ENCODE results near the gene MRPS17.
"Not testable (repeated sequence)": the region's sequence is repeated elsewhere in the genome, so short reads cannot be mapped to it uniquely, and the experiment has no call there.

Gene MRPS17

GRCh38 chr7:55951637-55952351 lies at the start of gene MRPS17:
Gene MRPS17 (plus strand): TSS chr7:55951877. CDS start chr7:55953196, 1,319 bp downstream.
- peak; percentile 90 for DNase-seq

GRCh38 chr7:55903985-55904759 lies 47.5 kb upstream of the MRPS17 start:
- DNase-seq: no peak

GRCh38 chr7:55912748-55913158 lies 38.9 kb upstream of the MRPS17 start:
- no peak for DNase-seq

- DNase-seq: no peak
Measured at GRCh38 chr7:55917771-55918170, 33.9 kb upstream of the MRPS17 start.

GRCh38 chr7:55928006-55928767 lies 23.5 kb upstream of the MRPS17 start:
- no peak for DNase-seq

- DNase-seq: no peak
Measured at GRCh38 chr7:55931421-55932151, 20.1 kb upstream of the MRPS17 start.

- no peak for DNase-seq
Measured at GRCh38 chr7:55939514-55940123, 12.1 kb upstream of the MRPS17 start.

- DNase-seq: no peak
Measured at GRCh38 chr7:55946545-55946944, 5.1 kb upstream of the MRPS17 start.

GRCh38 chr7:55952352-55952671 lies 635 bp downstream of the MRPS17 start:
- DNase-seq: not testable (repeated sequence)

GRCh38 chr7:55953707-55954475 lies 2.2 kb downstream of the MRPS17 start:
- DNase-seq: no peak

GRCh38 chr7:55957190-55957589 lies 5.5 kb downstream of the MRPS17 start:
- no peak for DNase-seq

GRCh38 chr7:55962014-55962413 lies 10.3 kb downstream of the MRPS17 start:
- no peak for DNase-seq

GRCh38 chr7:55963584-55964168 lies 12.0 kb downstream of the MRPS17 start:
- DNase-seq: no peak

- DNase-seq: peak; percentile 80
Measured at GRCh38 chr7:55964261-55965099, 12.8 kb downstream of the MRPS17 start, which contains the start of gene NIPSNAP2. Gene NIPSNAP2 (plus strand): TSS chr7:55964585. CDS start chr7:55964610, 25 bp downstream.

GRCh38 chr7:55965100-55965470 lies 13.4 kb downstream of the MRPS17 start:
- no peak for DNase-seq

- no peak for DNase-seq
Measured at GRCh38 chr7:55965805-55966421, 14.2 kb downstream of the MRPS17 start.

- DNase-seq: no peak
Measured at GRCh38 chr7:55966851-55967250, 15.2 kb downstream of the MRPS17 start.

- DNase-seq: no peak
Measured at GRCh38 chr7:55969391-55969790, 17.7 kb downstream of the MRPS17 start.

GRCh38 chr7:55970561-55970960 lies 18.9 kb downstream of the MRPS17 start:
- no peak for DNase-seq

- no peak for DNase-seq
Measured at GRCh38 chr7:55970978-55971377, 19.3 kb downstream of the MRPS17 start.

Data from activated CD4-positive, CD25-positive, alpha-beta regulatory T cell treated with anti-CD3 and anti-CD28 coated beads, Interleukin-2, amount 50 U/mL, for 72 hours (primary cell).